ENCODE results near the gene EFCAB3.

DNA sequence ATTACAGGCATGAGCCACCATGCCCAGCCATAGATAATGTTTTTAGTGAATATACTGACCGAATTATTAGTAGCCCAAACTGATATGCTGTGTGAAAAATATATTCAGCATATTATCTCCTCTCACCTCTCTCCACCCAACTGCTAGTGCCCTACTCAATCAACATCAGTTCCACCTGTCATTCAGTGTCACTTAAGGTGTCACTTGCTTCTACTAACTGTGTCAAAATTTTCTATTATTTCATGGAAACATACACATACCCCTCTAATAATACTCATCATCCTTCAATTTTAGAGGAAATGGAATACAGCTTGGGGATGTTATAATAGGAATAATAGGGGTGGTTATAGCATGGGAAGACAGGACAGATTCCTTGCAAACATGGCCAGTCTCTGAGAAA lies 12.6 kb downstream of the EFCAB3 start:
- TF ChIP-seq, protein P1, sequence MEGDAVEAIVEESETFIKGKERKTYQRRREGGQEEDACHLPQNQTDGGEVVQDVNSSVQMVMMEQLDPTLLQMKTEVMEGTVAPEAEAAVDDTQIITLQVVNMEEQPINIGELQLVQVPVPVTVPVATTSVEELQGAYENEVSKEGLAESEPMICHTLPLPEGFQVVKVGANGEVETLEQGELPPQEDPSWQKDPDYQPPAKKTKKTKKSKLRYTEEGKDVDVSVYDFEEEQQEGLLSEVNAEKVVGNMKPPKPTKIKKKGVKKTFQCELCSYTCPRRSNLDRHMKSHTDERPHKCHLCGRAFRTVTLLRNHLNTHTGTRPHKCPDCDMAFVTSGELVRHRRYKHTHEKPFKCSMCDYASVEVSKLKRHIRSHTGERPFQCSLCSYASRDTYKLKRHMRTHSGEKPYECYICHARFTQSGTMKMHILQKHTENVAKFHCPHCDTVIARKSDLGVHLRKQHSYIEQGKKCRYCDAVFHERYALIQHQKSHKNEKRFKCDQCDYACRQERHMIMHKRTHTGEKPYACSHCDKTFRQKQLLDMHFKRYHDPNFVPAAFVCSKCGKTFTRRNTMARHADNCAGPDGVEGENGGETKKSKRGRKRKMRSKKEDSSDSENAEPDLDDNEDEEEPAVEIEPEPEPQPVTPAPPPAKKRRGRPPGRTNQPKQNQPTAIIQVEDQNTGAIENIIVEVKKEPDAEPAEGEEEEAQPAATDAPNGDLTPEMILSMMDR (conservative IDR thresholded peaks at IDR 0.05; ENCODE audit: low read length) = no peak
- no peak for TF ChIP-seq EZH2phosphoT487 (IDR thresholded peaks at IDR 0.05; ENCODE audit: borderline replicate concordance, low read depth, low read length)
